NCI-H1694 (cell line): ENCODE data around the gene STARD7.
"Not testable (repeated sequence)": the region's sequence is repeated elsewhere in the genome, so short reads cannot be mapped to it uniquely, and the experiment has no call there.

Source experiments
- DNase-seq: peaks from one replicate; lab custom pipeline; 2025; lab: John Stamatoyannopoulos, UW

STARD7 gene, protein sequence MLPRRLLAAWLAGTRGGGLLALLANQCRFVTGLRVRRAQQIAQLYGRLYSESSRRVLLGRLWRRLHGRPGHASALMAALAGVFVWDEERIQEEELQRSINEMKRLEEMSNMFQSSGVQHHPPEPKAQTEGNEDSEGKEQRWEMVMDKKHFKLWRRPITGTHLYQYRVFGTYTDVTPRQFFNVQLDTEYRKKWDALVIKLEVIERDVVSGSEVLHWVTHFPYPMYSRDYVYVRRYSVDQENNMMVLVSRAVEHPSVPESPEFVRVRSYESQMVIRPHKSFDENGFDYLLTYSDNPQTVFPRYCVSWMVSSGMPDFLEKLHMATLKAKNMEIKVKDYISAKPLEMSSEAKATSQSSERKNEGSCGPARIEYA

DNA sequence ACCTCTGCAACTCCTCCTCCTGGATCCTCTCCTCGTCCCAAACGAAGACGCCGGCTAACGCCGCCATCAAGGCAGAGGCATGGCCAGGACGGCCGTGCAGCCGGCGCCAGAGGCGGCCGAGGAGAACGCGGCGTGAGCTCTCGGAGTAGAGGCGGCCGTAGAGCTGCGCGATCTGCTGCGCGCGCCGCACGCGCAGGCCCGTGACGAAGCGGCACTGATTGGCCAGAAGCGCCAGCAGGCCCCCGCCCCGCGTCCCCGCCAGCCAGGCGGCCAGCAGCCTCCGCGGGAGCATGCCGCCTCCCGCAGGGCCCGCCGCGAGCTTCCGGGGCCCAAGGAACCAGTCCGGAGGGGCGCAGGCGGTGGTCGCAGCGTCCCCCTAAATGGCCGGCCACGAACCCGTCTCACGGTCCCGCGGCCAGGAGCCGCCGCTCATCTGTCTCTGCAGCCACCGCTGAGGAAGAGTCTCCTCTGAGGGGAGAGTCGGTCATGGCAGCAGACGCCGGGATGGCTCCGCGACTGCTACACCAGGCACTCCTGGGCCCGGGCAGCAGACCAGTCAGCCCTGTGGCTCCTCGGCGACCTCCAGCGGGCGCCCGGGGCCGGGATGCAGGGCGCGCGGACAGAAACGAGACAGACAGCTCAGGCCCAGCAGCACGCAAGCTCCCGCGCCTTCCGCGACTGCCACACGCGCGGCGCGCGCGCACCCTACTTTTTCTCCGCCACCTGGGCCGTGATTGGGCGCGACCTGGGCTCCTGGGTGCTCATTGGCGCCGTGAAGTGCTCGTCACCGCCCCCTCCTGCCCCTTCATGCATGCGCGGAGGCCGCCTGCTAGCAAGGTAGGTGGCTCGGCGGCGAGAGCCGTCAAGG, at the start of gene STARD7:
TSS of gene STARD7 (minus strand) at position 685 of the 868 bp plus-strand sequence. CDS start at position 292, 393 bp downstream.
- peak; percentile 96 for DNase-seq

DNA sequence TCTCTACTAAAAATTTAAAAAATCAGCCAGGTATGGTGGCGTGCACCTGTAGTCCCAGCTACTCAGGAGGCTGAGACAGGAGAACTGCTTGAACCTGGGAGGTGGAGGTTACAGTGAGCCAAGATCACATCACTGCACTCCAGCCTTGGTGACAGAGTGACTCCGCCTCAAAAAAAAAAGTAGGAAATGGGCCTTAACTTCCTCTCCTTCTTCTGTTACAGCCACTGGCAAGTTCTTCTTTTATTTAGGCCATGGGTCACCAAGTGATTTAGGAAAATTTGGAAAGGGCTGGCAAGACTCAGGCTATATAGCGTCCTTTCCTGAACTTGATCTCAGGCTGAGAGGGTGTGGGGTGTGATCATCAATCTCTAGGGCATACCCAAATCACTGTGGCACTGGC, 49.1 kb upstream of the STARD7 start:
- DNase-seq: not testable (repeated sequence)

DNA sequence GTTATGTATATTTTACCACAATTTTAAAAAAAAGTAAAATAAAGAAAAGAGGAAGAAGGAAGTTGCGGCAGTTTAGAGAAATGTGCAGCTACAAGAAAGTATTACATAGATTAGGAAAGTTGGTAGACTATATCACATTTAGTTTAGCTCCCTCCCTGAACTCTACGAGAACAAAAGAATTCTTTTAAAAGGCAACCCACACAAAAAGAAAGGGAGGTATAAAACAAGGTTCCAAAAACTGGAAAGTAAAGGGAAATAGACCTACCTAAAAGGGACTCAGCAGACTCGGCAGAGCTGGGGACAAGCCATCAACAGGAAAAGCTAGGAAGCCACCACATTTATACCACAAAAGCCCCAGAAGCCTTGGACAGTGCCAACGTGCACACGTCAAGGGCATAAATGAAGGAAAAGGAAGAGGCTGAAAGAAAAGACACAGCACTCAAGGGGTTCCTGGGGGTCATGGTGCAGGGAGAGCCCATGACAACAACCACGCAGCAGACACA, 48.0 kb upstream of the STARD7 start:
- no peak for DNase-seq

DNA sequence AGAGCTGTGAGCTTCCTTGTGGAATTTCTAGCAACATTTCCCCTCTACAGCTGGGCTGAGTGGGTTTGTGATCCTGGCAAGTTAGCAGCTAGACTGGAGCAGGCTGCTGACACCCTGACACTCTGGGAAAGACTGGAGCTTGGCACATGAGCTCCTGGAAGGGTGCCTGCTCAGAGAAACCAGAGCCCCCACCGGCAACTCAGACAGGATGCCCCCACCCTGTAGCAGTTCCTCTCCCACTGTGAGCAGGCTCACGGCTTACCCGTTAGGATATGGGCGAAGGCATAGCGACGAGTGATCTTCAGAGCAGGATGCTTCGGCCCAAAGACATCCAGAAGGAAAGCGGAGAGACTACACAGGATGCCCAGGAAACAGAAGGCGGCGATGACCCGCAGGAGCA, 45.9 kb upstream of the STARD7 start:
- DNase-seq: no peak

DNA sequence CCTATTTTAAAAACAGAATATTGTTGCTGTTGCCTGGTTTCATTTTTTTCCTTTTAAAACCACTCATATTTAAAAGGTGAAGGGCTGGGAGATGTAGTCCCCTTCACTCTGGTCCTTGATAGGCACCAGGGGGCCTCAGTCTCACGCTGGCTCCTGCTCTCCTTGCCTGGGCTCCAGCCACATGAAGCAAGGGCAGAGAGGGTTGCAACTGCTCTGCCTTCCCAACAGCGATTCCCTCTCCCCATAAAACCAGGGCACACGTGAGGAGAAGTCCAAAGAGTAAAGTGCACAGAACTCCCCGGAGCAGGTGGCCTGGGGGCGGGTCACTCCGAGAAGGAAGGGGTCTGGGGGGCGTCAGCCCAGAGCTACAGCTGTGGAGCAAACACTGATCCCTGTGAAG, 44.4 kb upstream of the STARD7 start:
- no peak for DNase-seq

DNA sequence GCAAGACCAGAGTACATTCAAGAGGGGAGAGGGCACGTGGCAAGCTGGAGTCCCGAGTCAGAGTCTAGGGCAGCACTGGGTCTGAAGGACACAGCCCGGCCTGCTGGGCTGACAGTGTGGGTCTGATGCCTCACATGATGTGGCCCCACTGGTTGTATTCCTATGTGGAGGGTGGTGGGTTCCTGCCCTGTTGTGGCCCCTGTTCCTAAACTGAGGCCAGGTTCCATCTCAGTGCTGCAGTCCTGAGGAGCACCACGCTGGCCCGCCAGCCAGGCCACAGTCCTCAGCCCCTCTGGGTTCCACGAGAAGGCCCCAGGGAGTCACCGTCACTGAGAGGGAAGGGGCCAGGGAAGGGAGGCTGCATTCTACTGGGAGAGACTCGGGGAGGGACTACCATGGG, 43.9 kb upstream of the STARD7 start:
- no peak for DNase-seq

DNA sequence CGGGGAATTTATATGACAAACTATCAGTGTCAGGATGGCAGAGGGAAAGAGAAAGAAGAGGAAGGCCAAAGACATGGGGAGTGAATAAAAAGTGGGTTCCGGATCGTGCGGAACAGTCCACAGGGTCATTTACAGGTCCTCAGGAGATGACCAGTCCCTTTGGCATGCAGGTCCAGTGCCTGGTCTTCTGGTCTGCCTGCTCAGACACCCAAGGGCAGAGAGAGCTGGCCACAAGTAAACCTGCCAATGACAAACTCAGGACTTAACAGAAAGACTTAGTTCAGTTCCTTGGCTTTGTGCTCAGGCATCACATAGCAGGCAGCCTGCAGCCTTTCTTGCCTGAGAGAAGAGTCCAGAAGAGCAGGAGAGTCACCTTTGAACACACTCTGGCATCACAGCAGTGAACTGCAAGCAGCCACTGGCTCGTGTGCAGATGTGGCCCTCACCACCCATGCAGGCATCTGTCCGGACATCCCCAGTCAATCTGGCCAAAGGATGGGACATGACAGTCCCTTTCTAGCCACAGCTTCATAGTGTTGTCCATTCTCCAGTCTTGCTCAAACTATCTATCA, 43.2 kb upstream of the STARD7 start:
- no peak for DNase-seq

DNA sequence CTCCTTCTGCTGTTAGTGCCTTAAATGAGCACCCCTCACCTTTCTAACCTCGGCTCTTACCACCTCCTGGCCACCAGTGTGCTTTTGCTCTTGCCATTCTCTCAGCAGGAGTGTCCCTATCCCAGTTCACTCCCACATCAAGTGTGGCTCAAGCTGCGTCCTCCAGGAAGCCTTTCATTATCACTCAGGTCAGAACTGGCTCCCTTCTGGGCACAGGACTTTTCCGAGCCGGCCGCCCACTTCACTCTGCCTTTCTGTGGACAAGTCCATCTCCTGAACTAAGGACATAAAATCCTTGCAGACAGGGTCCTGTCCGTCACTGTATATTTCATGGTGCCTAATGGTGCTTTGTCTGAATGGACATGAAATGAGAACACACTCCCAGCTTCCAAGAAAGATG, 41.6 kb upstream of the STARD7 start:
- no peak for DNase-seq

DNA sequence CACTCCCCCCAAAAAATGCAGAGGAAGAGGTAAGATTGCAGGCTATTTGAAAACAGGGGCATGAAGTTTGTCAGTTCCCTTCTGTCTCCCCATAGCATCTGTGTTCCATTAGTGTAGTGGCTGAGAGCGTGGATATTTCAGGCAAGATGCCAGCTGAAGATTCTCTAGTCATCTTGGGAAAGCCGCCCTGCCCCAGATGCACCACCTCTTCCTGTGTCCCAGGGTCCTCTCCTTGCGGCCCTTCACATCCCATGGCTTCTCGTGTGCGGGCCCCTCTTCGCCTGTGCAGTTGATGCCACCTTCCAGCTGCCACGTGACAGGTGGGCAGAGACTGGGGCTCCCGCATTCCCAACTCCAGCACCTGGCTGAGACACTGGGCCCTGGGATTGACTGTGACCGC, 41.0 kb upstream of the STARD7 start:
- DNase-seq: no peak

DNA sequence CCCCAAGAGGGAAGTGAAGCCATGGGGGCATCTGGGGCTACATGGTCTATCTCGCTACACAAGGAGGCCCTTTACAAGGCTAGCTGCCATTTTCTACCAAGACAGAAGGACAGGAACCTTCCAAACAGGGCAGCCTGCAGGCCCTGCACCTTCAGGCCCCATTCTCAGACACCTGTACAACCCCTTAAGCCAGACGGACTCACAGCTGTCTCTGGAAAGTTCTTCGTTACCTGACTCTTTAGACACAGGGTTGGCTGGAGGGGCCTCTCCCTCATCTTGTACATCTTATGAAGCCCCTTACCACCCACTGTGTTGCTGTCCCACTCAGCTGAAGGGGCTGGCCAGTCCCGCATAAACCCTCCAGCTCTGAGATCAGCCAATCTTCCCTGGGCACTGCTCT, 40.0 kb upstream of the STARD7 start:
- DNase-seq: no peak

DNA sequence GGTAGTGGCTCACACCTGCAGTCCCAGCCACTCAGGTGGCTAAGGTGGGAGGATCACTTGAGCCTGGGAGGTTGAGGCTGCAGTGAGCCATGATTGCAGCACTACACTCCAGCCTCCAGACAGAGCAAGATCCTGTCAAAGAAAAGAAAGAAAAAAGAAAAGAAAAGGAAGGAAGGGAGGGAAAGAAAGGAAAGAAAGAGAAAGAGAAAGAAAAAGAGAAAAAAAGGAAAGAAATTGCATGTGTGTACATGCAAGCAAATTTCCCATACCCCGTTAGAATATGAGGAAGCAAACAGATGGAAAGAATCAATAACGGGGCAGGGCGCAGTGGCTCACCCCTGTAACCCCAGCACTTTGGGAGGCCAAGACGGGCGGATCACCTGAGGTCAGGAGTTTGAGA, 39.3 kb upstream of the STARD7 start:
- no peak for DNase-seq

DNA sequence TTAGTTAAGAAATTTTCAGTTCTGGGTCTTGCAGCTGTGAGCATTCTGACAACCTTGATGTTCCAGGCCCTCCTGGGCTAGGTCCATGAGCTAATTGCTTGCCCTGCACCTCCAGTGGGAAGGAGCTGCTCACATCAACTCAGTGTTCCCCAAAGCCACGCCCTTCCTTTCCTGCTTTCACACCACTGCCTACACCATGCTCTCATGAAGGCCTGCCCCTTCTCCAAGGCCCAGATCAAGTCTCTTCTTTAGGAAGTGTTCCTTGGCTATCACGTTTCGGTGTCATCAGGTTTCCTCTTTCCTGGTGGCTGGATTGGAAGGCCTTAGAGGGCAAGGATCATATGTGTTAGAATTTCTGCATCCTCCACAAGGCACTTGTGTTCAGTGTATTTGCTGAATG, 38.4 kb upstream of the STARD7 start:
- DNase-seq: no peak

DNA sequence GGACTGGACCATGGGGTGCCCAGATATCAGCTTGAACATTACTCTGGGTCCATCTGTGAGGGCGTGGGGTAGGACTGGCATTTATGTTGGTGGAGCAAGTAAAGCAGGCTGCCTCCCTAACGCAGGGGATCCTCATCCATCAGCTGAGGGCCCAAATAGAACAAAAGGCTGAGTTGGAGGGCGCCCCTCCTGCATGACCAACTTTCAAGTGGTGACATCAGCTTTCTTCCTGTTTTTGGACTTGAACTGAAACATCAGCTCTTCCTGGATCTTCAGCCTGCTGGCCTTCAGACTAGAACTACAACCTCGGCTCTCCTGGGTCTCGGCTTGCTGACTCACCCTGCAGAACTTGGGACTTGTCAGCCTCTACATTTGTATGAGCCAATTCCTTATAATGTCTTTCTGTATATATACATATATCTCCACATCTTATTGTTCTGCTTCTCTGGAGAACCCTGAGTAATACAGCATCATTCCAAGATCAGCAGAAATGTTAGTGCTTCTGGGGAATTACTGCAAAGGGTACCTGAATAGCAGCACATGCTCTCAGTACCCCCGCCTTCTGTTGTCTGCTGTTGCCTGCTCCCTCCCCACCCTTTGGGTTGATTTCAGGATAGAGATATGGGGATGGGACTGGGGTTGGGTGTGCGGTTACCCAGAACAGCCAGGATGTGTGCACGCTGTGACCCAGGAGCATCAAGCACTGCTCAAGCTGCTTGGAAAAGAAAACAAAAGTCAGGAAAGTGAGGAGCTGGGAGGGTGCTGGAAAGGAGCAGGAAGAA, 37.2 kb upstream of the STARD7 start:
- no peak for DNase-seq

DNA sequence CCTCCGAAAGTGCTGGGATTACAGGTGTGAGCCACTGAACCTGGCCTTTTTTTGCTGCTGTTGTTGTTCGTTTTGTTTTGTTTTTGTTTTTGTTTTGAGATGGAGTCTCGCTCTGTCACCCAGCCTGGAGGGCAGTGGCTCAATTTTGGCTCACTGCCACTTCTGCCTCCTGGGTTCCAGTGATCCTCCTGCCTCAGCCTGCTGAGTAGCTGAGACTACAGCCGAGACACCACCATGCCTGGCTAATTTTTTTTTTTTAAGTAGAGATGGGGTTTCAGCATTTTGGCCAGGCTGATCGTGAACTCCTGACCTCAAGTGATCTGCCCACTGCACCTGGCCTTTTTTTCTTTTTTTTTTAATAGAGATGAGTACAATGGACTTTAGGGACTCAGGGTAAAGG, 35.2 kb upstream of the STARD7 start:
- no peak for DNase-seq

DNA sequence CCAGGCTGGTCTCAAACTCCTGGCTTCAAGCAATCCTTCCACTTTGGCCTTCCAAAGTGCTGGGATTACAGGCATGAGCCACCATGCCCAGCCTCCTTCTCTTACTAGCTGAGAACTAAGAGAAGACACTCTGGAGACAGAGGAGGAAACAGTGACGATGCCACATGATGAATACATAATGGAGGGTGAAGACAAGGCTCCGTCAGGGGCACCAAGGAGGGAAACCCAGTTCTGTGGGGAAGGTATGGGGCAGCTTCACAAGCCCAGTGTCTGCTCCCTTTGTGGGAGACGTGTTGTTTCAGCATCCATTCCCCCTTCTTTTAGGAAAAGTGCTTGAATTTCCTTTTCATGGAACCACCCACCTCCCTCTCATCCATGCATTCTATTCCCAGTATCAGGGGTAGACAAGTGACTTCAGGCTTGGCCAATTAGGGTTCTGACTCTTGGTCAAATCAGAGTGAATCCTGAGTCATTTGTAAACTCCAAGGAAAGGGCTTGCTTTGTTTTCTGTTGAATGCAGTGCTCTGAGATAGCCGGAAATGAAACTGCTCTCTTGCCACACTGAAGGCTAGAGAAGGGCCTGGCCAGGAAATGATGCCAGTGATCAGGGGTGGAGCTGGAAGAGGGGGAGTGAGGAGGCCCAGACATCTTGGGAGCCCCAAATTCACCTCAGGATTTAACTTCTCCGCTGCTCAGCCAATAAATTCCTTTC, 33.4 kb upstream of the STARD7 start:
- DNase-seq: no peak

DNA sequence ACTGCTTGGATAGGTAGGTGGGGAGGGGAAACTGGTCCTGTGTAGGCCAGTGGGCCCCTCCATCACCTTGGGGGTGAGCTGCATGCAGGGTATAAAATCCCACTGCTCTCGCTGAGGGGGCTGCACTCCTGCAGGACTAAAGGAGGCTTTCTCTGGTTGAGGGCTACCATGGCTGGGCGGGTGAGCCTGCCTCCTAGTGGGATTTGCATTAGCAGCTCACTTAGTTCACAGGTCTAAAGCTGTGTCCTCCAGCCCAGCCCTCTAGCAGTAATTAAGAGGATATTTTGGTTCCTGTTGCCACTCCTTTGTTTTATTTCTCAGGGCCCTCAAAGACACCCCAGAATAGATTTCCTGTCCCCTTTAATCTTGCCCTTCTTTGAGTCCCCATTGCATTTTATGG, 32.6 kb upstream of the STARD7 start:
- DNase-seq: no peak

DNA sequence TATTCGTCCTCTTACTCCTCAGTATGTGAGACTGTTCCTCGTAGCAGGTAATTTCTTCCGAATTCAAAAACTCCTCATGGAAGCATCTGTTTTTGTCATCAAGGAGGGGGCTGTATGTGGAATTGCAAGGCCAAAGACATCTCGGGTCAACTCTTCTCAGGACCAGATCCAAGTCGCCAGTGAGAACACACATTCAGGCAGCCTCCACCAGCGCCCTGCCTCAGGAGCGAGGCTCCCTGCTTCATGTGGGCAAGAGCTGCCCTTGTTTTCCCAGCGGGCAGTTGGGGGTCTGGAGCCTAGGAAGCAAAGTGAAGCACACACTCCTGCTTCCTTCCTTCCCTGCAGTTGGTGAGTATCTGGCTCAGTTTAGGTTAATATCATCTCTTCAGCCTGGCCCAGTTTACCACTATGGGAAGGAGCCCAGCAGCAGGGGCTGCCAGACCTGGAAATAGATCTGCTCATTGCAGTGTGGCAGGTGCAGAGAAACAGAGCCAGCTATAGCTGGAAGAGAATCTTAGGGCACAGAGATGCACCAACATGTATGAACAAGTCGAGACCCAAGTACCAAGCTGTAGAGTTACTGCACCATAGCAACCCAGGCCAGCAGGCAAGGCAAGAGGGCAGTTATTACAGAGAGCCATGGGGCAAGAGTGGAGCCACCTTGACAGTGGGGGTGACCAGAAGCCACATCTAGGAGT, 31.9 kb upstream of the STARD7 start:
- peak; percentile 30 for DNase-seq

DNA sequence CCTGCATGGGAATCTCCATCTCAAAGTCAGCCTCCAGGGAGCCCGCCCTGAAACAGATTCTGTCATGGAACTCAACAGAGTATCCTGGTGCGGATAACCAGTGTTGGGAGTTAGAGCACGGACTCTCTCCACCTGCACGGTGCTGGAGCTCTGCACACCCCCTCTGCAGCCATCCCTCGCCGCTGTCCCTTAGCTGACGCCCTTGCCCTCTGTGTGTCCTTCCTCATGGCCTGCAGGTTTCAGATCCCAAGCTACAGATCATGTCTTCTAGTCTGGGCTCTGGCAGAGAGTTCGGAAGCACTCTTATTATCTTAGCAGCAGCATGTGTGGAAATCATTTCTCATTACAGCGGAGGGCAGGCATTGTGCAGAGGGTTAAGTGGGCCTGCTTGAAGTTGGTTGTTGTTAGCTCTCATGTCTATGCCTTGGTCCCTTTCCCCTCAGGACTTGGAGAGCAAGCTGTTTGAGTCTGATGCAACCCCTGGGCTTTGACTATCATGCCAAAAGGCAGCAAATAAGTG, 31.2 kb upstream of the STARD7 start:
- no peak for DNase-seq

DNA sequence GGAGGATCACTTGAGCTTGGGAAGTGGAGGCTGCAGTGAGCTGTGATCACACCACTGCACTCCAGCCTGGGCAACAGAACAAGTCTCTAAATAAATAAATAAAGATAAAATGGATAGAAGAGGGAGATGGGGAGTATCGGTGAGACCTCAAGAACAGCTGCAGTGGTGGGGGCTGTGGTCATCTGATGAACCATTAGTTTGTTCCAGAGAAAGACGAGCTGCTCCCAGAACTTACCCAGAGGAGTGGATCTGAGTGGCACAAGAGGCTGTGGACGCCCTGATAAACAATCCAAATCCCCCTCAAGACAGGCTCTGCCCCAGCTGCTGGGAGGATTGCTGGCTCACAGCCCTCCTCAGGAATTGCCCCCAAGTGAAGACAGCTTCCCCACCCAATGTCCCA, 30.5 kb upstream of the STARD7 start:
- no peak for DNase-seq

DNA sequence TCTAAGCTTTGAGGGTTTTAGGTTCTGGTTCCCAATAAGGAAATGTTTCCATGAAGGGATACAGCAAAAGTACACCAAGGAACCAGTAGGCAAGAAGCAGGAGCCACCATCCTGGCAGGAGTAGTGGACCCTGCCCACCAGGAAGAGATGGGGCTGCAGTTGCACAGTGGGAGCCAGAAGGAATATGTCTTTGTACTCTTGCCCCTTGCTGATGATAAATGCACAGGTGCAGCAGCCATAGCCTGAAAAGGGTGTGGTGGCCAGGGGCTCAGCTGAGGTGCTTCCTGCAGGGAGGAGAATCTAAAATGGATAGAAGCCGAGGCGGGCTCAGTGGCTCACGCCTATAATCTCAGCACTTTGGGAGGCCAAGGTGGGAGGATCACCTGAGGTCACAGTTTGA, 29.6 kb upstream of the STARD7 start:
- DNase-seq: no peak

DNA sequence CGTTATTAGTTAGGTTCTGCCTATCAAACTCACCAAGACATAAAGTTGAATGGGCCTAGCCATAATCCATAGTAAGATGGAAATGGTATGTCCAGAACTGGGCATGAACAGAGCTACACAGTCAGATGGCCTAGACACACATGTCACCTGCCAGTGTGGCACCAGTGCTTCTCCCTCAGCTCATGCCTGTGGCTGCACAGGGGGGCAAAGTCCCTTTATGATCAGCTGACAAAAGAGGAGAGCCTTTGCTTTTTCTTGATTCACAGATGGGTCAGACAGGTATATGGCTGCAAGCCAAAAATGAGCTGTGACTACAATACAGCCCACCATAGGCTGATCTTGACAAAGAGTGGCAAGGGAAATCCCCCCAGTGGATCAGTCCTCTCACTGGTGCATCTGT, 28.3 kb upstream of the STARD7 start:
- no peak for DNase-seq
